ENCODE data around the gene C1QTNF8. TPM values are rescaled to one million over a fixed set of nuclear protein-coding genes. Genes with fewer than 3 reads are reported as not detected.

The C1QTNF8 gene
- total RNA-seq, 1 donor from 2014 or later = not detected

GRCh38 chr16:1045993-1046911 is 49.8 kb downstream of the C1QTNF8 start:
- DNase-seq (ENCODE audit: low read depth in 2 of 2) = no peak

GRCh38 chr16:1045310-1045992 is 50.6 kb downstream of the C1QTNF8 start:
- DNase-seq (ENCODE audit: low read depth in 2 of 2) = no peak

- DNase-seq (ENCODE audit: low read depth in 2 of 2) = no peak
Measured at GRCh38 chr16:1044460-1045309, 51.4 kb downstream of the C1QTNF8 start.

- DNase-seq (ENCODE audit: low read depth in 2 of 2) = no peak
Measured at GRCh38 chr16:1043881-1044451, 52.1 kb downstream of the C1QTNF8 start.

- DNase-seq (ENCODE audit: low read depth in 2 of 2) = peak in 1 of 2 donors; percentile 38
Measured at GRCh38 chr16:1042866-1043265, 53.2 kb downstream of the C1QTNF8 start.

- DNase-seq (ENCODE audit: low read depth in 2 of 2) = no peak
Measured at GRCh38 chr16:1042049-1042744, 53.8 kb downstream of the C1QTNF8 start.

- no peak for DNase-seq (ENCODE audit: low read depth in 2 of 2)
Measured at GRCh38 chr16:1040346-1040745, 55.7 kb downstream of the C1QTNF8 start.

- no peak for DNase-seq (ENCODE audit: low read depth in 2 of 2)
Measured at GRCh38 chr16:1039762-1040161, 56.3 kb downstream of the C1QTNF8 start.

- no peak for DNase-seq (ENCODE audit: low read depth in 2 of 2)
Measured at GRCh38 chr16:1038932-1039331, 57.1 kb downstream of the C1QTNF8 start.

Other genes starting within 250 kb of the C1QTNF8 start
- 6.3 and 8.9 TPM in 2 replicates for gene LMF1, start 125.3 kb downstream of the C1QTNF8 start, total RNA-seq
- gene SOX8, start 114.5 kb downstream of the C1QTNF8 start, total RNA-seq = 0.22 and 0.60 TPM in 2 replicates
- gene SSTR5, start 23.5 kb downstream of the C1QTNF8 start, total RNA-seq = 0.20 and 0.22 TPM in 2 replicates
- under 0.01 TPM in 2 replicates for gene CACNA1H, start 56.9 kb upstream of the C1QTNF8 start, total RNA-seq
- not detected in 2 replicates for gene TPSG1, start 129.0 kb upstream of the C1QTNF8 start, total RNA-seq
- gene TPSB2, start 133.9 kb upstream of the C1QTNF8 start, total RNA-seq = not detected in 2 replicates
- not detected in 2 replicates for gene TPSAB1, start 144.5 kb upstream of the C1QTNF8 start, total RNA-seq
- not detected in 2 replicates for gene TPSD1, start 159.8 kb upstream of the C1QTNF8 start, total RNA-seq
- 29.6 and 35.3 TPM in 2 replicates for gene UBE2I, start 213.4 kb upstream of the C1QTNF8 start, total RNA-seq
- gene BAIAP3, start 237.4 kb upstream of the C1QTNF8 start, total RNA-seq = 1.2 and 1.3 TPM in 2 replicates